ENCODE measurements around the gene ABCB4.

Gene ABCB4

GRCh38 chr7:87475359-87476178 is at the start of gene ABCB4:
Gene ABCB4, minus strand, starts transcription at chr7:87475680. Its CDS starts 215 bp downstream, at chr7:87475465.
- no peak for DNase-seq (ENCODE audit: low read depth)

- DNase-seq (ENCODE audit: low read depth): no peak
Measured at GRCh38 chr7:87518735-87519134, 43.3 kb upstream of the ABCB4 start.

GRCh38 chr7:87517891-87518290 is 42.4 kb upstream of the ABCB4 start:
- no peak for DNase-seq (ENCODE audit: low read depth)

- DNase-seq (ENCODE audit: low read depth): no peak
Measured at GRCh38 chr7:87517136-87517815, 41.8 kb upstream of the ABCB4 start.

- no peak for DNase-seq (ENCODE audit: low read depth)
Measured at GRCh38 chr7:87513735-87514335, 38.4 kb upstream of the ABCB4 start.

GRCh38 chr7:87512906-87513305 is 37.4 kb upstream of the ABCB4 start:
- no peak for DNase-seq (ENCODE audit: low read depth)

GRCh38 chr7:87511510-87511909 is 36.0 kb upstream of the ABCB4 start:
- DNase-seq (ENCODE audit: low read depth): no peak

- no peak for DNase-seq (ENCODE audit: low read depth)
Measured at GRCh38 chr7:87510411-87510875, 35.0 kb upstream of the ABCB4 start.

- no peak for DNase-seq (ENCODE audit: low read depth)
Measured at GRCh38 chr7:87507446-87507845, 32.0 kb upstream of the ABCB4 start.

- DNase-seq (ENCODE audit: low read depth): no peak
Measured at GRCh38 chr7:87506246-87507180, 31.0 kb upstream of the ABCB4 start.

- DNase-seq (ENCODE audit: low read depth): no peak
Measured at GRCh38 chr7:87505557-87506245, 30.2 kb upstream of the ABCB4 start.

- no peak for DNase-seq (ENCODE audit: low read depth)
Measured at GRCh38 chr7:87505122-87505521, 29.6 kb upstream of the ABCB4 start.

GRCh38 chr7:87499494-87499893 is 24.0 kb upstream of the ABCB4 start:
- no peak for DNase-seq (ENCODE audit: low read depth)

- DNase-seq (ENCODE audit: low read depth): no peak
Measured at GRCh38 chr7:87498893-87499292, 23.4 kb upstream of the ABCB4 start.

GRCh38 chr7:87497482-87497881 is 22.0 kb upstream of the ABCB4 start:
- no peak for DNase-seq (ENCODE audit: low read depth)

- DNase-seq (ENCODE audit: low read depth): no peak
Measured at GRCh38 chr7:87495366-87495765, 19.9 kb upstream of the ABCB4 start.

- DNase-seq (ENCODE audit: low read depth): no peak
Measured at GRCh38 chr7:87494454-87494853, 19.0 kb upstream of the ABCB4 start.

- no peak for DNase-seq (ENCODE audit: low read depth)
Measured at GRCh38 chr7:87483131-87483530, 7.7 kb upstream of the ABCB4 start.

GRCh38 chr7:87482115-87482514 is 6.6 kb upstream of the ABCB4 start:
- DNase-seq (ENCODE audit: low read depth): no peak

- no peak for DNase-seq (ENCODE audit: low read depth)
Measured at GRCh38 chr7:87480386-87480785, 4.9 kb upstream of the ABCB4 start.

- no peak for DNase-seq (ENCODE audit: low read depth)
Measured at GRCh38 chr7:87479951-87480350, 4.5 kb upstream of the ABCB4 start.
